ENCODE results near the gene USP8.
"Not testable (repeated sequence)": the region's sequence is repeated elsewhere in the genome, so short reads cannot be mapped to it uniquely, and the experiment has no call there.

The USP8 gene

GRCh38 chr15:50424066-50424890, at the start of gene USP8:
TSS of gene USP8 (plus strand) at chr15:50424405. CDS start at chr15:50439074, 14,669 bp downstream.
- DNase-seq = peak; percentile 93

GRCh38 chr15:50377867-50378751, 46.1 kb upstream of the USP8 start:
- DNase-seq = no peak

DNA sequence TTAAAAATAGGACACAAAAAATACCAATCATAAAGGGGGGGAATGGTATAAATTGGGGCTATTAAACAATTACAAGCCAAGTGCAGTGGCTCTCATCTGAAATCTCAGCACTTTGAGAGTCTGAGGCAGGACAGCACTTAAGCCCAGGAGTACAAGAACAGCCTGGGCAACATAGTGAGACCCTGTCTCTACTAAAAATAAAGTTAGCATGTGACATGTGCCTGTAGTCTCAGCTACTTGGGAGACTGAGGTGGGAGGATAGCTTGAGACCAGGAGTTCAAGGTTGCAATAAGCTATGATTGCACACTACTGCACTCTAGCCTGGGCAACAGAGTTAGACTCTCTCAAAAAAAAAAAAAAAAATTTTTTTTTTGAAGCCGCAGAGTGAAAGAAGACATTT, 45.4 kb upstream of the USP8 start:
- DNase-seq = no peak

- DNase-seq = not testable (repeated sequence)
Measured at GRCh38 chr15:50379413-50379812, 44.8 kb upstream of the USP8 start.

DNA sequence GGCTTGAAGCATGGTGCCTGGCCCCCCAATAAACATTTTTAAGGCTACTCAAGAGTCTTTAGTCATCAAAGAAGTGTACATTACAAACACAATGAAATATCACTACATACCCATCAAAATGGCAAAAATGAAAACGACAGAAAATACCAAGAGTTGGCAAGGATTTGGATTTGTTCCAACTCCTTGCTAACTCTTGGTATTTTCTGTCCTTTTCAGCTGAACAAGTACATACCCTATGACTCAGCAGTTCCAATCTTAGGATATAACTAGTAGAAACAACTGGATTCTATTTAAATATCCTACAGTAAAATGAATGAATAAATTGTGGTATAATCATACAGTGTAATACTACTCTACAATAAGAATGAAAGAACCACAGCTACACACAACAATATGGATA, 44.1 kb upstream of the USP8 start:
- DNase-seq = no peak

DNA sequence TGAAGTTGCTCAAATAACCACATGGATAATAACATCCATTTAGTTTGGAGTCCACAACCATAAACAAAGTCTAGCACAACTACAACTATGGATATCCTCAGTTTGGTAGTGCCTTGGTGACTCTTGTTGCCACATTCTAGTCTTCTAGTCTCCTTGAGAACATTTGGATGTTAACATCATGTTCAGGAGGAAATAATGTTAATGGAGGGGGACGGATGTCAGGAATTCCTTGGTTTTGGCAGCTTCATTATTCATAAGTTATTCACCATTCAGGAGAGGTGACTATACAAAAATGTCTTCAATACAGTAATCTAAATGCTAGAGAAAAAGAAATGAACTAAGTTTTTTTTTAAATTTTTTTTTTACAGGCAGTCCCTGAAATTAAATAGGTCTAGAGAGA, 42.8 kb upstream of the USP8 start:
- DNase-seq = no peak

- not testable (repeated sequence) for DNase-seq
Measured at GRCh38 chr15:50382408-50382807, 41.8 kb upstream of the USP8 start.

DNA sequence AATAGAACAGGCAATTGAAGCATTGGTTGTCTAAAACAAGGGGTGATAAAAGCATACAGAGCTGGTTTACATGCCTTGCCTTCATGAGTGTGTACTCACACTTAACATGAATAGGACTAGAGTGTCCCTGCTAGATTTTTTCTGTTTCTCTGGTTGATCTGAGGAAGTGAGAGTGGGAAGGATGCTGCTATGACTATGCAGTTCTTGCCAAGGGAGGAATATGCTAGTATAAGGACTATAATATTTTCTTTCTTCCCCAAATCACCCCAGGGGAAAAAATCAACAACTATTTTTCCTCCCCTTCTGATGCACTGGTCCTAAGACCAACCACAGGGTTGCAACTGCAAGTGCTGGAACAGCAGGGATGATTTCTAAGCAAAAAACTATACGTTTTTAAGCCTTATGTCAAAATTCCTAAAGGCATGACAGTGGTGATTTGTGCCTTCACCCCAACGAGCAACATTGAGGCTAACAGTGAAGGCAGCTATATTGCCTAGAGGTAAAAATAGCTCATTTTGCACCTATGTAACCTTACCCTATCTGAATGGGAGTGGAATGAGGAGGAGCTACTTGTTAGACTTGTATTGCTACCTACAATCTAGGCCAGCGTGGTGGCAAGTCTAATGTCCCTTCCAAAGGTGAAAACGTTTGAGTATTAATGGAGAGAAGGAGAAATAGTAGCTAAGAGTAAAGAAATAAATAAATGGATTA, 33.5 kb upstream of the USP8 start:
- DNase-seq = no peak

GRCh38 chr15:50391561-50391960, 32.6 kb upstream of the USP8 start:
- not testable (repeated sequence) for DNase-seq

GRCh38 chr15:50411870-50412269, 12.3 kb upstream of the USP8 start:
- DNase-seq = no peak

GRCh38 chr15:50414624-50415023, 9.6 kb upstream of the USP8 start:
- DNase-seq = no peak

GRCh38 chr15:50415752-50416404, 8.3 kb upstream of the USP8 start:
- no peak for DNase-seq

GRCh38 chr15:50416890-50417289, 7.3 kb upstream of the USP8 start:
- no peak for DNase-seq

DNA sequence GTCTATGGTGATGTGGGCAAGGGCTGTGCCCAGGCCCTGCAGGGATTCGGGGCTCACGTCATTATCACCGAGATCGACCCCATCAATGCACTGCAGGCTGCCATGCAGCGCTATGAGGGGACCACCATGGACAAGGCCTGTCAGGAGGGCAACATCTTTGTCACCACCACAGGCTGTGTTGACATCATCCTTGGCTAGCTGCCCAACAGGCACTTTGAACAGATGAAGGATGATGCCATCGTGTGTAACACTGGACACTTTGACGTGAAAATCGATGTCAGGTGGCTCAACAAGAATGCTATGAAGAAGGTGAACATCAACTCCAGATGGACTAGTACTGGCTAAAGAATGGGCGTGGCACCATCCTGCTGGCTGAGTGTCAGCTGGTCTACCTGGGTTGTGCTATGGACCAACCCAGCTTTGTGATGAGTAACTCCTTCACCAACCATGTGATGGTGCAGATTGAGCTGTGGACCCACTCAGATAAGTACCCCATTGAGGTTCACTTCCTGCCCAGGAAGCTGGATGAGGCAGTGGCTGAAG, 6.1 kb upstream of the USP8 start:
- no peak for DNase-seq

DNA sequence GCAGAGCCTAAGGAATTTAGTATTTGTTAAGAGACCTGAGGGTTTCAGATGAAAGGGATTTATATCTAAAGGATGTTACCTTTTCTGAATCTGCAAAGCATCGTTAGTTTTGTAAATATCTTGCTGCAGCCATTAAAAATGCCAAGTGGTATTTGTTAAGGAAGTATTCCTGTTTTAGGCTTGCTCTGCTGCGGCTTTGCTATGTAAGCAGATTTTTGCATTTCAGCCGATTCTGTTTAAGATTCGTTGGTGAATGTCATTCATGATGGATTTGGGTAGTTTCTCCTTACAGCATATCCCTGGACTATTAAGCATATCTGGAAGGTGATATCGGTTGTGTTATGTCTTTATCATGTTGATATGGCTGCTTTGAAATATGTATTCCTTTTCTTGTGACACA, 1.0 kb downstream of the USP8 start:
- no peak for DNase-seq

- not testable (repeated sequence) for DNase-seq
Measured at GRCh38 chr15:50425678-50426246, 1.6 kb downstream of the USP8 start.

DNA sequence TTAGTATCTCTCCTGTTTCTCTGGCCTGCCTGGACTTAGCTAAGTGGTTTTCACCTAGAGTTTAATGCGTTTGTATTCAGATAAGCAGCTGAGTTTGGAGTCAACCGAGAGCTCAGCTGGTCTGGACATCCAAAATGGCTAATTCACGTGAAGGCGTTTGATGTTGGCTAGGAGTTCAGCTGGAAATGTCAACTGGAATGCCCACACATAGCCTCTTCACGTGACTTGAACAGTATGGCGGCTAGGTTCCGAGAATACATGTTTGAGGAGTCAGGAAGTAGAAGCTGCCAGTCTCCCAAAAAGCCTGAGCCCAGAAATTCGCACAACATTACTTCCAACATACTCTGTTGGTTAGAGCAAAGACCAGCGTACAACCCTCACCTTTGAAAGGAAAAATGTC, 2.2 kb downstream of the USP8 start:
- no peak for DNase-seq

DNA sequence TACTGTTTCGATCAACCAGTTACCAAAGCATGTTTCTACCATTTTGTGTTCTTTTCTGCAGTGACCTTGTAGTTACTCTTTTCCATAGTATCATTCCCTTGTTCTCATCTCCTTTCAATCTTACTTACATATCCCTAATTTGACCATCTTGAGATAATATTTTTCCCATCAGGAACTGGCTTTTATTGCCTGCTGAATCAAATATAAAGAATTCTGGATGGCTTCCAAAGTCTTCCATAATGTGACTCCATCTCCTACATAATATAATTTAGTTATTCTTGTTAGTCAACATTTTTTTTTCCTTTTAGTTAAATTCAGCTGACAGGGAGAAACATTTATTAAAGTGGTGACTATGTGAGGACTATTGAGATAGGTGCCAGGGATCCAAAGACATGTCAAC, 7.0 kb downstream of the USP8 start:
- DNase-seq = no peak

GRCh38 chr15:50432230-50432629, 8.0 kb downstream of the USP8 start:
- DNase-seq = no peak

DNA sequence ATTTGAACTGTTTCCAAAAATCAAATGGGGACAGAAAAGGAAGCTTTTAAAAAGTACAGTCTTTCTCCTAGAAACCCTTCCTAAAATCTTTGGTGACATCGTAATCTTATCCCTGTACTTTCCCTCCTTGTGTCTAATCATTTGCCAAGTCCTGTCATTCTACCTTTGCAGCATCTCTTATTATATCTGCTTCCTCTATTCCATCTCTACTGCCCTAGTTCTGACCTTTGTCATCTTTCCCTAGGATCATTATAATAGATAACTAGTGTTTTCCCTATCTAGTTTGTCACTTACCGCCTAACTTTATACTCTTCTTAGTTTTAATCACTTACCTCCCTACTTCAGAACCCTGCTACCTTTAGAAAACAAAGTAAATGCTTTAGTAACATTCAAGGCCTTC, 11.6 kb downstream of the USP8 start:
- no peak for DNase-seq

DNA sequence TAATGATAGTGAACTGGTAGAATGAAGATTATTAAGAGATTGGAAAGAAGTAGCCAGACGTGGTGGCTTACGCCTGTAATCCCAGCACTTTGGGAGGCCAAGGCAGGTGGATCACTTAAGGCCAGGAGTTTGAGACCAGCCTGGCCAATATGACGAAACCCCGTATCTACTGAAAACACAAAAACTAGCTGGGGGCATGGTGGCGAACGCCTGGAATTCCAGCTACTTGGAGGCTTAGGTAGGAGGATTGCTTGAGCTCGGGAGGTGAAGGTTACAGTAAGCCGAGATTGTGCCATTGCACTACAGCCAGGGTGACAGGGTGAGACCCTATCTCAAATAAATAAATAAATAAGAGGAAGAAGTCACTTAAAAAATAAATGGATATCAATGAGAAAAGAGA, 14.0 kb downstream of the USP8 start:
- no peak for DNase-seq

DNA sequence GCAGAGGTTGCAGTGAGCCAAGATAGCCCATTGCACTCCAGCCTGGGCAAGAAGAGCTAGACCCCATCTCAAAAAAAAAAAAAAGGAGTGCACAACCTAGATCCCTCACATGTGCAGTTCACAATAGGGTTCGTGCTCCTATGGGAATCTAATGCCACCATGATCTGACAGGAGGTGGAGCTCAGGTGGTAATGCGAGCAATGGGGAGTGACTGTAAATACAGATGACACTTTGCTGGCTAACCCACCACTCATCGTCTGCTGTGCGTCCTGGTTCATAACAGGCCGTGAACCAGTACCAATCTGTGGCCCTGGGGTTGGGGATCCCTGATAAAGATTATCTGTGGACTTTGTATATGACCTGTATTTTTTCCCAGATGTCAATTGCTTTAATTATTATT, 16.7 kb downstream of the USP8 start:
- DNase-seq = no peak

All from NCI-H2029 (cell line).